Keratinocyte (primary cell): ENCODE results near the gene DEPDC1B. TPM values are rescaled to one million over a fixed set of nuclear protein-coding genes. Genes with fewer than 3 reads are reported as not detected.

ENCODE experiments used
- DNase-seq: peaks from one replicate; pipeline ENCODE4 v3.0.0-alpha.2; 2011; ENCODE audit warnings: low read depth, missing footprints, low spot score
- FAIRE-seq: peaks from 2 replicates; lab custom pipeline; 2011; peaks lifted over from hg19 to GRCh38; lab: Jason Lieb, UNC
- H2AFZ ChIP-seq: 2 replicates; pipeline ENCODE4 v1.6.0; 2012; ENCODE audit warnings: low read length, control low read depth, inconsistent platforms; ENCODE audit not compliant: control insufficient read depth
- H3K27ac ChIP-seq: 2 replicates; pipeline ENCODE4 v1.5.1; 2011; ENCODE audit warnings: low read length; ENCODE audit not compliant: control insufficient read depth, insufficient read depth
- H3K27me3 ChIP-seq: 3 replicates; pipeline ENCODE4 v1.6.0; 2011; ENCODE audit warnings: low read length; ENCODE audit not compliant: control insufficient read depth, insufficient read depth; ENCODE audit errors: extremely low read depth
- H3K36me3 ChIP-seq, 2 experiments: 2 replicates in 1 of 2; 3 replicates in 1 of 2; pipeline ENCODE4 v1.5.1; 2011; ENCODE audit warnings: low read length in 2 of 2, mild to moderate bottlenecking in 1 of 2; ENCODE audit not compliant: control insufficient read depth in 2 of 2, insufficient read depth in 2 of 2; ENCODE audit errors: extremely low read depth in 1 of 2
- H3K4me1 ChIP-seq: 3 replicates; pipeline ENCODE4 v1.5.1; 2011; ENCODE audit warnings: low read length; ENCODE audit not compliant: control insufficient read depth, insufficient read depth; ENCODE audit errors: extremely low read depth
- H3K4me2 ChIP-seq: 3 replicates; pipeline ENCODE4 v1.6.0; 2011; ENCODE audit warnings: low read depth, low read length; ENCODE audit not compliant: control insufficient read depth, insufficient read depth; ENCODE audit errors: extremely low read depth
- H3K4me3 ChIP-seq, 3 experiments: fragments of 200-600 bp in 1 of 3; sonication (generic) in 1 of 3; 2 replicates in 2 of 3; 3 replicates in 1 of 3; pipeline ENCODE4 v1.5.1; 2011 to 2016; ENCODE audit warnings: low read length in 3 of 3, mild to moderate bottlenecking in 3 of 3, control low read depth in 2 of 3, inconsistent platforms in 1 of 3, low read depth in 1 of 3, mixed read lengths in 1 of 3, mixed run types in 1 of 3, moderate library complexity in 1 of 3; ENCODE audit not compliant: control insufficient read depth in 2 of 3, insufficient read depth in 2 of 3; ENCODE audit errors: extremely low read depth in 1 of 3
- H3K79me2 ChIP-seq: 2 replicates; pipeline ENCODE4 v1.6.0; 2012; ENCODE audit warnings: low read length; ENCODE audit not compliant: control insufficient read depth, insufficient read depth
- H3K9ac ChIP-seq: 3 replicates; pipeline ENCODE4 v1.6.0; 2011; ENCODE audit warnings: low read length; ENCODE audit not compliant: control insufficient read depth, insufficient read depth; ENCODE audit errors: extremely low read depth
- H3K9me1 ChIP-seq: 3 replicates; pipeline ENCODE4 v1.6.0; 2011; ENCODE audit warnings: low read length; ENCODE audit not compliant: control insufficient read depth, insufficient read depth; ENCODE audit errors: extremely low read depth
- H3K9me3 ChIP-seq: 2 replicates; pipeline ENCODE4 v1.5.1; 2012; ENCODE audit warnings: low read depth, low read length; ENCODE audit not compliant: control insufficient read depth
- H4K20me1 ChIP-seq: 3 replicates; pipeline ENCODE4 v1.6.0; 2011; ENCODE audit warnings: low read length; ENCODE audit not compliant: control insufficient read depth, insufficient read depth; ENCODE audit errors: extremely low read depth
- EZH2 ChIP-seq: IDR thresholded peaks from one replicate; pipeline ENCODE4 v1.6.1; 2012; ENCODE audit warnings: inconsistent platforms, mild to moderate bottlenecking, low read length, moderate library complexity
- dilution Hi-C: fragments of 300-500 bp; cut with MboI; formaldehyde crosslinking; loops from one replicate; pipeline ENCODE4 v1.7.0; 2020; ENCODE audit warnings: low sequenced_read_pairs; ENCODE audit not compliant: extremely low pct_ligation_motif_present
- polyA plus RNA-seq, 5 experiments: library from polyadenylated mRNA; depleted of rRNA in 3 of 5; stranded (reverse) in 3 of 5; stranded (forward) in 1 of 5; unstranded in 1 of 5; fragments of >200 nt; gene quantifications; 1 replicate in 1 of 5; 2 replicates in 3 of 5; 3 replicates in 1 of 5; pipeline versions ENCODE4 v1.2.1 to v1.2.3, GENCODE V29; 2011 to 2012; ENCODE audit warnings: missing spikeins in 2 of 5, low read depth in 1 of 5, low replicate concordance in 1 of 5
- TF ChIP-seq, protein P1 (sequence below), 3 experiments: IDR thresholded peaks in 1 of 3; conservative IDR thresholded peaks in 1 of 3; optimal IDR thresholded peaks in 1 of 3; 2 replicates in 2 of 3; 3 replicates in 1 of 3; pipeline versions ENCODE3 to v1.5.1; 2011; ENCODE audit warnings: low read length in 3 of 3, mild to moderate bottlenecking in 3 of 3, moderate library complexity in 2 of 3, control low read depth in 1 of 3, inconsistent platforms in 1 of 3; ENCODE audit not compliant: insufficient read depth in 2 of 3; ENCODE audit errors: extremely low read depth in 1 of 3

DEPDC1B gene
- polyA plus RNA-seq, 1 donor (not counting 4 experiments of a cell fraction or from before 2014, with no cell fraction given) = 19.5 TPM

DNA sequence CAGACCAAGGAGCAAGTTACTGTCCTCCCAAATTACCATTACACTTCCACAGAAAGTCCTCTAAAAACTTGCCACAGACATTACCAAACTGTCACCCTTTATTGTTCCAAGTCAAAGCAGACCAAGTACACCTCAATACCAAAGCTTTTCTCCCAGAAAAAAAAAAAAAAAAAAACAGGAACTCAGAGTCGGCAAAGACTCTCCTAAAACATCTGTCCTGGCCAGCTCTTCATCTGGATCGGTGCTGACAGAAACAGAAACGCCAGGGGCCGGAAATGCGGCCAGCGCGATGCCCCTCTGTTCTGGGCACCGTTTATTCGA, 718 bp downstream of the DEPDC1B start:
- H3K36me3 ChIP-seq = no peaks in the 10 kb centered on the region
- no peaks in the 10 kb centered on the region for H4K20me1 ChIP-seq
- dilution Hi-C loops = no loop called here
- H3K27me3 ChIP-seq = no peaks in the 10 kb centered on the region
- peak overlapping the region; percentile 81 for H3K27ac ChIP-seq
- peak overlapping the region; percentile 84 for H3K9ac ChIP-seq
- FAIRE-seq (no peak), DNase-seq (no peak)
- no peak for TF ChIP-seq EZH2
- TF ChIP-seq, protein P1, sequence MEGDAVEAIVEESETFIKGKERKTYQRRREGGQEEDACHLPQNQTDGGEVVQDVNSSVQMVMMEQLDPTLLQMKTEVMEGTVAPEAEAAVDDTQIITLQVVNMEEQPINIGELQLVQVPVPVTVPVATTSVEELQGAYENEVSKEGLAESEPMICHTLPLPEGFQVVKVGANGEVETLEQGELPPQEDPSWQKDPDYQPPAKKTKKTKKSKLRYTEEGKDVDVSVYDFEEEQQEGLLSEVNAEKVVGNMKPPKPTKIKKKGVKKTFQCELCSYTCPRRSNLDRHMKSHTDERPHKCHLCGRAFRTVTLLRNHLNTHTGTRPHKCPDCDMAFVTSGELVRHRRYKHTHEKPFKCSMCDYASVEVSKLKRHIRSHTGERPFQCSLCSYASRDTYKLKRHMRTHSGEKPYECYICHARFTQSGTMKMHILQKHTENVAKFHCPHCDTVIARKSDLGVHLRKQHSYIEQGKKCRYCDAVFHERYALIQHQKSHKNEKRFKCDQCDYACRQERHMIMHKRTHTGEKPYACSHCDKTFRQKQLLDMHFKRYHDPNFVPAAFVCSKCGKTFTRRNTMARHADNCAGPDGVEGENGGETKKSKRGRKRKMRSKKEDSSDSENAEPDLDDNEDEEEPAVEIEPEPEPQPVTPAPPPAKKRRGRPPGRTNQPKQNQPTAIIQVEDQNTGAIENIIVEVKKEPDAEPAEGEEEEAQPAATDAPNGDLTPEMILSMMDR (optimal IDR thresholded peaks at IDR 0.05 in 1 of 3, IDR thresholded peaks at IDR 0.05 in 1 of 3, conservative IDR thresholded peaks at IDR 0.05 in 1 of 3; ENCODE audit: extremely low read depth in 1 of 3, insufficient read depth in 2 of 3, low read length in 3 of 3) = no peak
- H3K4me3 ChIP-seq = peak overlapping the region; percentile 76 to 95 (median 79)
- H2AFZ ChIP-seq = peak overlapping the region; percentile 98
- H3K9me3 ChIP-seq = no peaks in the 10 kb centered on the region
- peaks cover 25% of the 10 kb centered on the region for H3K4me1 ChIP-seq
- peak overlapping the region; percentile 99 for H3K4me2 ChIP-seq
- peaks cover 35% of the 10 kb centered on the region for H3K79me2 ChIP-seq
- H3K9me1 ChIP-seq = no peaks in the 10 kb centered on the region

DNA sequence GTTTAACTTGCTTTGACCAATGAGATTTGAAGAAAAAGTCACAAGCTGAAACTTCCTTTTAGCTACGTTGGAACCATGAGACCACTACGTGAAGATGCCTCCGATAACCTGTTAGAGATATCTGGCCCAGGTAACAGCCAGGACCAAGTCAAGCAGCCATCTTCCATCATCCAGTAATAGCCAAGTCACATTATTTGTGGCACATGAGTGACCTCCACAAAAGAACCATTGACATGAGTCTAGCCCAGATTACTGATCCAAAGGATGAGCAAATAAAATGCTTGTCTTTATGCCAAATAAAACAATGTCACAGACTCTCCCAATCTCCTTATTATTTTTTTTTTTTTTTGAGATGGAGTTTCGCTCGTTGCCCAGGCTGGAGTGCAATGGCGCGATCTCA, 1.6 kb downstream of the DEPDC1B start:
- FAIRE-seq = no peak
- H3K79me2 ChIP-seq = peaks cover 38% of the 10 kb centered on the region
- H3K9ac ChIP-seq = no peak overlapping the region
- H4K20me1 ChIP-seq = no peaks in the 10 kb centered on the region
- dilution Hi-C loops = no loop called here
- no peak overlapping the region for H3K27ac ChIP-seq
- H3K4me3 ChIP-seq = no peak overlapping the region
- no peak overlapping the region for H2AFZ ChIP-seq
- H3K4me1 ChIP-seq = peaks cover 25% of the 10 kb centered on the region
- H3K27me3 ChIP-seq = no peaks in the 10 kb centered on the region
- H3K36me3 ChIP-seq = no peaks in the 10 kb centered on the region
- no peak for DNase-seq
- TF ChIP-seq EZH2 = no peak
- TF ChIP-seq, protein P1 (optimal IDR thresholded peaks at IDR 0.05 in 1 of 3, IDR thresholded peaks at IDR 0.05 in 1 of 3, conservative IDR thresholded peaks at IDR 0.05 in 1 of 3; ENCODE audit: extremely low read depth in 1 of 3, insufficient read depth in 2 of 3, low read length in 3 of 3) = no peak
- H3K9me3 ChIP-seq = no peaks in the 10 kb centered on the region
- H3K4me2 ChIP-seq = no peak overlapping the region
- H3K9me1 ChIP-seq = no peaks in the 10 kb centered on the region
